Calu3 (cell line): ENCODE data around the gene NDUFB2. TPM values are rescaled to one million over a fixed set of nuclear protein-coding genes. Genes with fewer than 3 reads are reported as not detected.

Source experiments
- BruUV-seq: library from RNA; stranded (reverse); fragments of 400-500 nt; replicated peaks from 2 replicates; lab custom pipeline; 2021; lab: Mats Ljungman, UMichigan
- CTCF ChIA-PET: fragments of 300-600 bp; sonication (Branson Sonifier 250); formaldehyde crosslinking; loops from one replicate; lab custom pipeline; 2022; ENCODE audit warnings: antibody characterized with exemption; lab: Charles Lee
- DNase-seq: peaks from one replicate; pipeline ENCODE4 v3.0.0; 2022
- H3K27ac Mint-ChIP-seq: one replicate; pipeline ENCODE4 v1.8.0; 2022; ENCODE audit warnings: mixed read lengths; ENCODE audit not compliant: unreplicated experiment
- H3K27me3 Mint-ChIP-seq: one replicate; pipeline ENCODE4 v1.8.0; 2022; ENCODE audit warnings: mixed read lengths; ENCODE audit not compliant: unreplicated experiment
- H3K36me3 Mint-ChIP-seq: one replicate; pipeline ENCODE4 v1.8.0; 2022; ENCODE audit warnings: mild to moderate bottlenecking, moderate library complexity, mixed read lengths; ENCODE audit not compliant: insufficient read depth, unreplicated experiment
- H3K4me1 Mint-ChIP-seq: one replicate; pipeline ENCODE4 v1.8.0; 2022; ENCODE audit warnings: mild to moderate bottlenecking, low read depth, mixed read lengths; ENCODE audit not compliant: unreplicated experiment
- H3K4me3 Mint-ChIP-seq: one replicate; pipeline ENCODE4 v1.8.0; 2022; ENCODE audit warnings: mild to moderate bottlenecking, low read depth, moderate library complexity, mixed read lengths; ENCODE audit not compliant: unreplicated experiment
- H3K9me3 Mint-ChIP-seq: one replicate; pipeline ENCODE4 v1.8.0; 2022; ENCODE audit warnings: low read depth, mixed read lengths; ENCODE audit not compliant: unreplicated experiment
- CTCF ChIP-seq: fragments of 200-600 bp; IDR thresholded peaks from one replicate; pipeline ENCODE4 v1.8.0; 2022; ENCODE audit warnings: antibody characterized with exemption; ENCODE audit not compliant: unreplicated experiment
- intact Hi-C: fragments of 100-400 bp; cut with micrococcal nuclease; formaldehyde crosslinking; loops from one replicate; pipeline ENCODE4 v1.10.0; 2022; ENCODE audit not compliant: unreplicated experiment
- total RNA-seq: library from RNA; stranded (reverse); gene quantifications from 2 replicates; pipeline ENCODE4 v1.2.3, GENCODE V29; 2022

The NDUFB2 gene
- total RNA-seq, 1 experiment from 2014 or later, result 128 TPM

GRCh38 chr7:140684066-140684950 lies 12.2 kb upstream of the NDUFB2 start:
- no peaks in the 10 kb centered on the region for H3K4me1 Mint-ChIP-seq
- CTCF ChIA-PET, result no interaction called here
- H3K27ac Mint-ChIP-seq, result no peak overlapping the region
- H3K36me3 Mint-ChIP-seq, result peaks cover 9% of the 10 kb centered on the region
- H3K27me3 Mint-ChIP-seq, result no peaks in the 10 kb centered on the region
- H3K9me3 Mint-ChIP-seq, result no peaks in the 10 kb centered on the region
- TF ChIP-seq CTCF, result no peak
- no peak for DNase-seq
- BruUV-seq, result no TSS peak
- H3K4me3 Mint-ChIP-seq, result no peak overlapping the region
- intact Hi-C loops, result no loop called here

- Mint-ChIP-seq H3K4me1 (no peaks in the 10 kb centered on the region), H3K27ac (no peak overlapping the region), H3K9me3 (no peaks in the 10 kb centered on the region), H3K4me3 (no peak overlapping the region), H3K27me3 (no peaks in the 10 kb centered on the region), H3K36me3 (peaks cover 8% of the 10 kb centered on the region)
- no peak for TF ChIP-seq CTCF
- no TSS peak for BruUV-seq
- intact Hi-C loops, result no loop called here
- CTCF ChIA-PET, result interaction anchor here (2.0 kb wide), 1 partner anchor 10 kb away, joined by 5 read pairs; no protein-coding TSS in a partner anchor
- no peak for DNase-seq
Observed at GRCh38 chr7:140685407-140686087, 11.0 kb upstream of the NDUFB2 start.

GRCh38 chr7:140686921-140687320 lies 9.6 kb upstream of the NDUFB2 start:
- peaks cover 8% of the 10 kb centered on the region for H3K36me3 Mint-ChIP-seq
- intact Hi-C loops, result no loop called here
- H3K27me3 Mint-ChIP-seq, result no peaks in the 10 kb centered on the region
- no peak for DNase-seq
- no peaks in the 10 kb centered on the region for H3K9me3 Mint-ChIP-seq
- CTCF ChIA-PET, result interaction anchor here (0.6 to 2.0 kb wide), 3 partner anchors 11 to 1385 kb away, joined by 3 to 5 read pairs (median 4); no protein-coding TSS in a partner anchor
- H3K4me3 Mint-ChIP-seq, result no peak overlapping the region
- no peak overlapping the region for H3K27ac Mint-ChIP-seq
- H3K4me1 Mint-ChIP-seq, result no peaks in the 10 kb centered on the region
- TF ChIP-seq CTCF, result no peak
- no TSS peak for BruUV-seq

GRCh38 chr7:140688341-140688740 lies 8.2 kb upstream of the NDUFB2 start:
- CTCF ChIA-PET, result interaction anchor here (0.6 kb wide), 1 partner anchor 620 kb away, joined by 3 read pairs; no protein-coding TSS in a partner anchor
- H3K4me3 Mint-ChIP-seq, result no peak overlapping the region
- no peaks in the 10 kb centered on the region for H3K27me3 Mint-ChIP-seq
- no peaks in the 10 kb centered on the region for H3K4me1 Mint-ChIP-seq
- peaks cover 8% of the 10 kb centered on the region for H3K36me3 Mint-ChIP-seq
- no peaks in the 10 kb centered on the region for H3K9me3 Mint-ChIP-seq
- intact Hi-C loops, result no loop called here
- DNase-seq, result no peak
- no TSS peak for BruUV-seq
- no peak for TF ChIP-seq CTCF
- no peak overlapping the region for H3K27ac Mint-ChIP-seq
